Kidney epithelial cell (primary cell): ENCODE measurements around the gene CARD11. TPM values are rescaled to one million over a fixed set of nuclear protein-coding genes. Genes with fewer than 3 reads are reported as not detected.

Experiments
- DNase-seq: peaks from one replicate; pipeline ENCODE4 v3.0.0-alpha.2; 2010; ENCODE audit warnings: low read depth
- H3K27me3 ChIP-seq: 2 replicates; pipeline ENCODE4 v1.6.0; 2011; ENCODE audit warnings: low read length; ENCODE audit not compliant: control insufficient read depth, insufficient read depth
- H3K36me3 ChIP-seq: 2 replicates; pipeline ENCODE4 v1.5.1; 2011; ENCODE audit warnings: low read length; ENCODE audit not compliant: control insufficient read depth, insufficient read depth
- H3K4me3 ChIP-seq: 2 replicates; pipeline ENCODE4 v1.5.1; 2011; ENCODE audit warnings: low read depth, mild to moderate bottlenecking, control low read depth, low read length
- CTCF ChIP-seq: IDR thresholded peaks from 2 replicates; pipeline ENCODE4 v1.5.1; 2011; ENCODE audit warnings: mild to moderate bottlenecking, moderate library complexity, low read length, control low read depth, inconsistent platforms; ENCODE audit not compliant: insufficient read depth, poor library complexity, severe bottlenecking
- total RNA-seq: library from RNA; depleted of rRNA; stranded (reverse); fragments of >200 nt; gene quantifications from 2 replicates; pipeline ENCODE4 v1.2.3, GENCODE V29; 2015

The CARD11 gene
- total RNA-seq, 1 donor from 2014 or later = 31.0 TPM

GRCh38 chr7:2864204-2864985 is 179.3 kb downstream of the CARD11 start:
- H3K4me3 ChIP-seq = no peak overlapping the region
- H3K36me3 ChIP-seq = no peaks in the 10 kb centered on the region
- DNase-seq = no peak
- no peak for TF ChIP-seq CTCF
- H3K27me3 ChIP-seq = no peaks in the 10 kb centered on the region

DNA sequence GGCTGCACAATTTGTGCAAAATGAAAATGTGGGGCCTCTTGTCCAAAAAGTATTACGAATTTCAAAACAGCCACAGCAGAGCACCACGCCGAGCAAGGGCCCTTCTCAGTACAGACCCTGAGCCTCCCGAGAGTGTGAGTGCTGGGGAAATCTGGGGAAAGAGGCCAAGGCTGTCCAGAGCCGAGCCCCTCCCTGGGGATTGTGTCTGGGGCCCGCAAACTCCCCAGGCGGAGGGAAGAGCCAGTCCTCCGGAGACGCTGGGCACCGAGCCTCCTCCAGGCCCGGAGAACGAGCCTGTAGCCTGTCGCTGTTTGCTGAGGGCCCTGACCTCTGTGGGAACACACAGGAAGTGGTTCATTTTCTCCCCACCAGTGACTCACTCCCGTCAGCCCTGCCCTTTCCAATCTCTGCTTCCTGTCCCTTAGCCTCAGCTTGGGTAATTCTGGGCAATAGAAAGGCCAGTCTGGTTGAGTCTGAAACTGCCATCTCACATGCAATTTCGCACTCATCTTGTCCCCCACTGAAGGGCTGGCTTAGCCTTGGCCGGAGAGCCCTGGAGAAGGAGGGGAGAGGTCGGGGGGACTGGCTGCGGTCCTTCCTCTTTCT is 180.1 kb downstream of the CARD11 start:
- Histone ChIP-seq H3K4me3 (no peak overlapping the region), H3K27me3 (no peaks in the 10 kb centered on the region), H3K36me3 (no peaks in the 10 kb centered on the region)
- peak; percentile 79 for DNase-seq
- TF ChIP-seq CTCF = no peak

GRCh38 chr7:2862831-2863361 is 180.8 kb downstream of the CARD11 start:
- Histone ChIP-seq H3K4me3 (no peak overlapping the region), H3K36me3 (no peaks in the 10 kb centered on the region), H3K27me3 (no peaks in the 10 kb centered on the region)
- TF ChIP-seq CTCF = no peak
- no peak for DNase-seq

GRCh38 chr7:2861509-2861908 is 182.2 kb downstream of the CARD11 start:
- Histone ChIP-seq H3K36me3 (no peaks in the 10 kb centered on the region), H3K4me3 (no peak overlapping the region), H3K27me3 (no peaks in the 10 kb centered on the region)
- DNase-seq = no peak
- TF ChIP-seq CTCF = no peak

DNA sequence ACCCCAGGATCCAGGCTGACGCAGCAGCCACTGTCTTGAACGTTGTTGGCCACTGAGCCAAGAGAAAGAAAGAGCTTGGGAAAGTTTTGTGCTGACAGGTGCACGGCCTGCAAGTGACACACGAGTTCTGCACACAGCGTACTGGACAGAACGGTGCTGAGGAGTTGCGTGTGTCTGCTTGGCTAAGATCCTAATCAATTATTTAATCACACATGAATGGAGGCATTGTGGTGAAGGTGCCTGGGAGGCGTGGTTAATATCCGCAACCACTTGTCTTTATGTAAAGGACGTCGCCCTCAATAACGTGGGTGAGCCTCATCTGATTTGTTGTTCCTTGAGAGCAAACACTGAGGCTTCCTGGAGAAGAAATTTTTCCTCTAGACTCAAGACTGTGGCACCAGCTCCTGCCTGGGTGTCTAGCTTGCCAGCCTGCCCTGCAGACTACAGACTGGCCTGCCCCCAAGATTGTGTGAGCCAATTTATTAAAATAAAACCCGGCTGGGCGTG is 183.0 kb downstream of the CARD11 start:
- DNase-seq = no peak
- TF ChIP-seq CTCF = no peak
- H3K36me3 ChIP-seq = no peaks in the 10 kb centered on the region
- no peak overlapping the region for H3K4me3 ChIP-seq
- no peaks in the 10 kb centered on the region for H3K27me3 ChIP-seq
